Activated T-cell treated with anti-CD3 and anti-CD28 coated beads, Interleukin-2, amount 50 U/mL, for 24 hours (primary cell): ENCODE measurements around the gene SEMA4D.

Experiments
- DNase-seq: peaks from one replicate; pipeline ENCODE4 v3.0.0-alpha.2; 2020
- H3K27ac Mint-ChIP-seq: 2 replicates; pipeline ENCODE4 v1.8.0; 2020; ENCODE audit warnings: mild to moderate bottlenecking, mixed read lengths
- H3K27me3 Mint-ChIP-seq: 2 replicates; pipeline ENCODE4 v1.8.0; 2020; ENCODE audit warnings: mixed read lengths
- H3K36me3 Mint-ChIP-seq: 2 replicates; pipeline ENCODE4 v1.8.0; 2020; ENCODE audit warnings: low read depth, mixed read lengths
- H3K4me1 Mint-ChIP-seq: 2 replicates; pipeline ENCODE4 v1.8.0; 2020; ENCODE audit warnings: low read depth, mixed read lengths
- H3K4me3 Mint-ChIP-seq: 2 replicates; pipeline ENCODE4 v1.8.0; 2020; ENCODE audit warnings: mild to moderate bottlenecking, moderate library complexity, mixed read lengths
- H3K9me3 Mint-ChIP-seq: 2 replicates; pipeline ENCODE4 v1.8.0; 2020; ENCODE audit warnings: mixed read lengths

SEMA4D gene

DNA sequence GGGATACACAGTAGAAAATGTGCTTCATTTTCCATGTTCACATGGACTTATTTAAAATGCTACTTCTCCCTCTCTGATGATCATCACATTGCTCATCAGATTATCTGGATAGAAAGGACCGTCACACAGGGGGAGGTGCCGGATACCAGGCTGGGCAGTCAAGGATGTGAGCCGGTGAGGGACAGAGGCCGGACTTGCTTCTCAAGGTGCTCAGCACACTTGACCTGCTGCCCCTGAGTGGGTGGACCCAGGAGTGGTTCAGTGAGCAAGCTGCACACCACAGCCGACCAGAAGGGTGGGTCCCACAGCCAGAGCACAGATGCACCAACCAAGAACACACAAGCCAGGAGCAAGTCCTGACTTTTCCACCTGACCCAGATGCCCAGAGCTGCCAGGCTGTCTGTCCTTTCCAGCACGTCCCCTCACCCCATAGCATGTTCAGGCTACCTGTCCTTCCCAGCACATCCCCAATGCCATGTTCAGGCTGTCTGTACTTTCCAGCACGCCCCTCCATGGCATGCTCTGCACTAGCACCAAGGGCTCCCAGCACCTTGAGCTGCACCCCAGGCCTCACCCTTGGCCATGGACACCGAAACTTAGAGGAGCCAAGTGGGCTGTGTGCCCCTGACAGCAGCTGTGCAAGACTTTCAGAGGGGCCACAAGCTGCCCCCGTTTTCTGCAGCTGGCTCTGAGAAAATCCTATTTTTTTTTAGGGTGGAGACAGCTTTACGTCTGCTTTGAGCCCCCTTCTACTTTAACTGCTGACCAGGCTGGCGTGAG is 101.8 kb downstream of the SEMA4D start:
- Mint-ChIP-seq H3K9me3 (no peaks in the 10 kb centered on the region), H3K4me3 (no peak overlapping the region), H3K27ac (peak overlapping the region; percentile 82), H3K4me1 (peaks cover 10% of the 10 kb centered on the region), H3K36me3 (peaks cover 98% of the 10 kb centered on the region), H3K27me3 (no peaks in the 10 kb centered on the region)
- DNase-seq, result no peak

DNA sequence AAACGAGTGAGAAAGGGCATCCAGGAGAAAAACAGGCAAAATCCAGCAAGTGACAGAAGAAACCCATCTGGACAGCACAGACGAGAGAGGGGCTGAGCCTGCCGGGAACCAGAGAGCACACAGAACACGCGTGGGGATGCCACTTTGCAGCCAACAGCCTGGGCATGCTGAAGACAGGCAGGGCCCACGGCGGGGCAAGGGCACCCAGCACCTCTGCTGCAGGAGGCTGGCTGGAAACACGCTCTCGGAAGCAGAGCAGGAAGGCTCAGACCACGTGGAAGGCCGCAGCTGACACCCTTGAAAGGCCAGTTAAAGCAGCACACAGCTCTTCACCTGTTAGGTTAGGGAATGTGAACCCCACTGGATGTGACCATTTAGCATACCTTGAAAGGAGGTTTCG is 103.5 kb downstream of the SEMA4D start:
- peak overlapping the region; percentile 85 for H3K27ac Mint-ChIP-seq

DNA sequence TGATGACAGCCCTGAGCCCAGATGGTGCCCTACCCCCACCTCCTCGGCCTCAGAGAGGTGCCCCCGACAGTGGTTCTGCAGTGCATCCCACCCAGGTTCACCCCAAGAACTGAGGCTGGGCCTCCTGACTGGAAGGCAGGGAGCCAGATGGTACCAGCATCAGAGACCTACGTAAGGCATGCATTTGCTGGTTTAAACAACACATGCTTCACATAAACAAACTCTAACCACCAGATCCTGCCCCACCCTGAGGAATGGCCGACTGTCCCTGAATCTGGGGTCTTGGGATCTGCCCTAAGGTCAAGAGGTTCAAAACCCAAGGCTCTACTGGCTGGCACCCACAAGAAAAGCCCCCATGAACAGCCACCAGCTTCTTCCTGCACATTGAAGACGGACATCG is 106.3 kb downstream of the SEMA4D start:
- no peaks in the 10 kb centered on the region for H3K9me3 Mint-ChIP-seq
- peaks cover 6% of the 10 kb centered on the region for H3K4me1 Mint-ChIP-seq
- H3K27me3 Mint-ChIP-seq, result no peaks in the 10 kb centered on the region
- no peak for DNase-seq
- H3K27ac Mint-ChIP-seq, result peak overlapping the region; percentile 85
- H3K4me3 Mint-ChIP-seq, result no peak overlapping the region
- H3K36me3 Mint-ChIP-seq, result peaks cover 99% of the 10 kb centered on the region

More for the DNA sequence above, 103.5 kb downstream of the SEMA4D start:
- no peak for DNase-seq
- Mint-ChIP-seq H3K9me3 (no peaks in the 10 kb centered on the region), H3K4me3 (no peak overlapping the region), H3K4me1 (peaks cover 6% of the 10 kb centered on the region), H3K36me3 (peaks cover 99% of the 10 kb centered on the region), H3K27me3 (no peaks in the 10 kb centered on the region)

DNA sequence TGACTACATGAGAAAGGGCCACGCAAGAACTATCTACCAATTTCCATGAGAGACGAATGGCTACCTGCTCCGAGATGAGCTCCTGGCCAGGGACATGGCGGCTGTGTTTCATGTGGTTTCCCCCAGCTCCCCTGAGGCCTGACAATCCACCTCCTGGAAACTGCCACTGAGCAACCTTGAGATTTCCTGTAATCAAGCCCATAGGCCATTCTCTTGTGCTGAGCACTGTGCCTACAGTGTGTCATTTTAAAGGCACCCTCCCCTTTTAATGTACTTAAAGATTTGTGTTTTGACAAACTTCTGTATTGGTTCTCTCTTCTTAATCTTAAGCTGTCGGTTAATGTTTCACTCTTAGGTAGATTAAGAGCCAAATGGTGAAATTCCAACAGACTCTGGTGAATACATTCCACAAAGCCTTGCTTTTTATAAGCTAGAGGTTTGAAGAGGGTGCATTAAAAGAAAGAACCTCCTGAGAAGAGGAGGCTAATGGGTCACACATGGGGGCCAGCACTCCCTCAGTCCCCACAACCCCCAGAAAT is 107.3 kb downstream of the SEMA4D start:
- peaks cover 14% of the 10 kb centered on the region for H3K4me1 Mint-ChIP-seq
- DNase-seq, result no peak
- H3K9me3 Mint-ChIP-seq, result no peaks in the 10 kb centered on the region
- H3K4me3 Mint-ChIP-seq, result no peak overlapping the region
- peak overlapping the region; percentile 85 for H3K27ac Mint-ChIP-seq
- no peaks in the 10 kb centered on the region for H3K27me3 Mint-ChIP-seq
- H3K36me3 Mint-ChIP-seq, result peaks cover 99% of the 10 kb centered on the region

DNA sequence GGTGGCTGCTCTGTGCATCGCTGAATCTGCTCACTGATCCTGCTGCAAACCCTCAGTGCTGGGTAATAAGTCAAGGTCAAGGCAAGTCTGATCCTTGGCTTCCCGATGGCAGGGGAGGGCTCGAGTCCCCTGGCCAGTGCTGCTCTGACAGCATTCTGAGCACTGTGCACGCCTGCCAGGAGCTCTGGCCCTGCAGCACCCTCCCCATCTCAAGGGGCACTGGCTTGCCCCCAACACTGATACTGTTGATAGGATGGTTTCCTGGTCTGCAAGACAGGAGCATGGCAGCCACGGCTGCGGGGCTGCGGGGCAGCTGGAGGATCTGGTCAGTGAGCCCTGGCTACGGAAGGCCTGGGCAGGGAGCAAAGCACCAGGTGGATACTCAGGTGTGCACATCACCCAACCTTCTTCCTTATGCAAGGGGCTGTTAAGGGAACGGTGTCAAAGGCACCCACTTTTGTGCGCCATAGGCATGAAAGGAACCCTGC is 107.8 kb downstream of the SEMA4D start:
- Mint-ChIP-seq H3K4me3 (no peak overlapping the region), H3K27me3 (no peaks in the 10 kb centered on the region), H3K36me3 (peaks cover 99% of the 10 kb centered on the region), H3K9me3 (no peaks in the 10 kb centered on the region), H3K4me1 (peaks cover 17% of the 10 kb centered on the region), H3K27ac (peak overlapping the region; percentile 85)
- no peak for DNase-seq

DNA sequence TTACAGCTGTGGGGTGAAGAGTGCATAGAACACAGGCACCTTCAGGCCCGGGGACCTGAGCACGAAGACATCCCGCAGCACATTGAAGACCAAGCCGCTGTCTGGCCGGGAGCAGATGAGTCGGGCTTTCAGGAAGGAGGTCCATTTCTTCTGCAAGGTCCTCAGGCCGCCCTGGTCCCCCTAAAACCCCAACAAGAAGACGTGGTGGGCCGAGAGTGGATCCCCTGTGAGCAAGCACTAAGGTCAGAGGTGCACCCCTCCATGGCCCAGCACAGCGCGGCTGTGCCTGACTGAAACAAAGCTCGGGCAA is 109.1 kb downstream of the SEMA4D start:
- no peak overlapping the region for H3K4me3 Mint-ChIP-seq
- H3K27me3 Mint-ChIP-seq, result no peaks in the 10 kb centered on the region
- H3K36me3 Mint-ChIP-seq, result peaks cover 99% of the 10 kb centered on the region
- H3K27ac Mint-ChIP-seq, result peak overlapping the region; percentile 29
- H3K4me1 Mint-ChIP-seq, result peaks cover 27% of the 10 kb centered on the region
- no peak for DNase-seq
- no peaks in the 10 kb centered on the region for H3K9me3 Mint-ChIP-seq

DNA sequence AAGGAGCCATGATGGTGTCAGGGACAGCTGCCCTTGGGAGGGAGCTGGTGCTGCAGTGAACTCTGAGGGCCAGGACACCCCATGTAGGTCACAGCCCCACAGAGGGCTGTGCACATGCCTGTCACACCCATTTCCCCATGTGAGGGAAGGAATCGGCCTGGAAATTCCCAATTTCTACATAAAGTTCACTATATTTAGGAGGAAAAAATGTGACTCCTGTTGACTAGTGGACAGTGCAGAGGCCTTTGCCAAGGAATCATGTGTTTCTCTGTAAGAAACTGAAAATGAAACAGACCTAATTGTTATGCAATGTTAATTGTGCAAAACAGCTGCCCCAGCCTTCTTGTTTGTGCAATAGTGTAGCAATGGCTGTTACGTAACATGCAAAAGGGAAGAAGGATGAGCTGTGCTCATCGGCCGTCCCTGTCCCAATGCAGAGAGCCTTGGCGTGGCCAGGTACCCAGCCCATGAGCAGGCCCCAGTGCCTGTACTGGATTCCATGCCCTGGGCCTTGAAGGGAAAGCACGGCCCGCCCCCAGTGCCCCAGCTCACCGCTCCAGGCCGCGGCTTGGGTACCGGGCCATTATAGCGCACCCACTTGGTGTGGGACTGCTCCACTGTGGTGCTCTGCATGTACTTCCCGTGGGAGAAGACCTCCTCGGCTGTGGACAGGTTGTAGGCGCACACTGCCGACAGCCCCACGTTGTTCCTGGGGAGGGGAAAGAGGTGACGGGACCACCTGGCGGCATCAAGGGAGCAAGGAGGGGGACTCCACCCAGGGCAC is 109.6 kb downstream of the SEMA4D start:
- H3K27ac Mint-ChIP-seq, result peak overlapping the region; percentile 87
- DNase-seq, result no peak
- no peak overlapping the region for H3K4me3 Mint-ChIP-seq
- H3K9me3 Mint-ChIP-seq, result no peaks in the 10 kb centered on the region
- peaks cover 31% of the 10 kb centered on the region for H3K4me1 Mint-ChIP-seq
- H3K27me3 Mint-ChIP-seq, result no peaks in the 10 kb centered on the region
- H3K36me3 Mint-ChIP-seq, result peaks cover 99% of the 10 kb centered on the region

DNA sequence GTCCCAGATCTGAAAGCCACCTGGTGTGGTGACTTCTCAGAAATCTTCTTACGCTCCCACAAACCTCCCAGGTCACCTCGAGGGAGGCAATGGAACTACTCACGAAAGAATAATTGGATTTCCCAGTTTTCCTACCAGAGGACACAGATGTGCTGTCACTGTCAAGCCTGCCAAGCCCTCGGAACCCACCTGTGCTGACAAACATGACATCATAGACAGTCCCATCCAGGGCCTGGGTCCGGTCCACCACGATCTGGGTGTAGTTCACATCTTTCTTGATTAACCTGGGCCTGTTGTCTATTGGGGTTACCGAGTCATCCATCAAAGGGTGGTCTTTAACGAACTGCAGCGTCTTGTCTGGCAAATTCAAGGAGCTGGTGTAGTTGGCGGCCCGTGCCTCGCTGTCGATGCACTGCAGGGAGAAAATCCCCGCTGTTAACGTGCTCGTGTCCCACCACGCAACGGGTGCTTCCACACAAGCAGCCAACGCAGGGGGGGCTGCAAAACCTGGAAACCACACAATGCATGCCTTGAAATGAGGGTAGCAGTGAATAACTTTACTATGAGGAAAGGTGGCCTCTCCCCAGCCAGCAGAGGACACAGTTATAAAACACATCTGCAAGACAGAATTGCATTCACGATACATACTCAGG is 110.6 kb downstream of the SEMA4D start:
- Mint-ChIP-seq H3K27ac (peak overlapping the region; percentile 94), H3K36me3 (peaks cover 99% of the 10 kb centered on the region), H3K27me3 (no peaks in the 10 kb centered on the region), H3K9me3 (no peaks in the 10 kb centered on the region), H3K4me3 (no peak overlapping the region), H3K4me1 (peaks cover 41% of the 10 kb centered on the region)
- no peak for DNase-seq

DNA sequence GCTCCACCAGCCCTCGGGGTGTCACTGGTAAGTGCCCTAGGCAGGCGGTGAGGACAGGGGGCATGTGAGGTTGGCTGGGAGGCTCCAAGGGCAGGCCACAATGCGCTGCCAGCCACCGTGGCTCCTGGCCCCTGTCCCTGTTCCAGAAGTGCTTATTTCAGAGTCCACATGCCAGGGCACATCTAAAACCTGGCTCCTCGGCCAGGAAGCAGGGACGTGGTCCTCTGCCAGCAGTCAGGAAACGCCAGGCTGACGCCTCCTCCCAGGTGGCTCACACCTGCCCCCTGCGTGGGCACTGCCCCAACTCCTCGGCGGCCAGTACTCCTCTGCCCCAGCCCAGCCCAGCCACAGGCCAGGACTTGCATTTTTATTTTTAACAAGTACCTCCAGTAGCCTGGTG is 111.1 kb downstream of the SEMA4D start:
- no peaks in the 10 kb centered on the region for H3K27me3 Mint-ChIP-seq
- peak overlapping the region; percentile 94 for H3K27ac Mint-ChIP-seq
- no peaks in the 10 kb centered on the region for H3K9me3 Mint-ChIP-seq
- peaks cover 46% of the 10 kb centered on the region for H3K4me1 Mint-ChIP-seq
- H3K4me3 Mint-ChIP-seq, result no peak overlapping the region
- H3K36me3 Mint-ChIP-seq, result peaks cover 99% of the 10 kb centered on the region
- DNase-seq, result no peak

DNA sequence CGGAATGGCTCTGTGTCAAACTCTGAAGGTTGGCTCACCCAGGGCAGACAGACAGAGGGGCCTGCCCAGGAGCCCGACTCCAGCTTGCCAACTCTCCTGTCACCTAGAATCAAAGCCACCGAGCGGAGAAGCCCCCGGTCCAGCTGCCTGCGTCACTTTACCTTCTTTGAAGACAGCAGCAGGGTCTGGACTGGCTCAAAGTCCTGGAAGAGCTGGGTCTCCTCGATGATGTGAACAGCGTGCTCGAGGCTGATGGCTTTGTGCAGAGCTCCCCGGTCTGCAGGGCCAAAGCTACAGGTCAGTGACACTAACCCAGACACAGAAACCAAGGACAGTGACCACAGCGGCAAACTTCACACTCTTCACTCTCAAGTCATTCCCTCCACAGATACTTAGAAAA is 111.7 kb downstream of the SEMA4D start:
- DNase-seq, result no peak
- H3K36me3 Mint-ChIP-seq, result peaks cover 99% of the 10 kb centered on the region
- H3K27me3 Mint-ChIP-seq, result no peaks in the 10 kb centered on the region
- H3K9me3 Mint-ChIP-seq, result no peaks in the 10 kb centered on the region
- peak overlapping the region; percentile 94 for H3K27ac Mint-ChIP-seq
- H3K4me3 Mint-ChIP-seq, result no peak overlapping the region
- H3K4me1 Mint-ChIP-seq, result peaks cover 51% of the 10 kb centered on the region

DNA sequence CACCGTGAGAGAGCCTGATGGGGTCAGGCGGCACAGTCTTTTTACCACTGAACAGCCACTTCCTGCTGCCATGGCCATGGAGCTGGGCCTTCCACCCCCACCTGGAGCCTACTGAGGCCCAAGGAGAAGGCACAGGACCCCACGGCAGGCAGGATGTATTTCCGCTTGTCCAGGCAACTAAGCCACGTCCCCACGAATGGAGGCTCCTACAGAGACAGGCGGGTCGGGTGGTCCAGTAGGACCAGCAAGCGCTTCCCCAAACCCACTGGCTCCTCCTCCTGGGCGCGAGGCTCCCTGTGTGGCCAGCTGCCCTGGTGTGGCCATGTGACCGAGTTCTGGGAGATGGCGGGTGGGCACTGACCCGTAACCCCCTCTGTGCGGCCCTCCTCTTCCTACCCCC is 113.1 kb downstream of the SEMA4D start:
- peaks cover 99% of the 10 kb centered on the region for H3K36me3 Mint-ChIP-seq
- H3K4me3 Mint-ChIP-seq, result no peak overlapping the region
- no peak for DNase-seq
- H3K4me1 Mint-ChIP-seq, result peaks cover 63% of the 10 kb centered on the region
- H3K9me3 Mint-ChIP-seq, result no peaks in the 10 kb centered on the region
- H3K27me3 Mint-ChIP-seq, result no peaks in the 10 kb centered on the region
- peak overlapping the region; percentile 94 for H3K27ac Mint-ChIP-seq

DNA sequence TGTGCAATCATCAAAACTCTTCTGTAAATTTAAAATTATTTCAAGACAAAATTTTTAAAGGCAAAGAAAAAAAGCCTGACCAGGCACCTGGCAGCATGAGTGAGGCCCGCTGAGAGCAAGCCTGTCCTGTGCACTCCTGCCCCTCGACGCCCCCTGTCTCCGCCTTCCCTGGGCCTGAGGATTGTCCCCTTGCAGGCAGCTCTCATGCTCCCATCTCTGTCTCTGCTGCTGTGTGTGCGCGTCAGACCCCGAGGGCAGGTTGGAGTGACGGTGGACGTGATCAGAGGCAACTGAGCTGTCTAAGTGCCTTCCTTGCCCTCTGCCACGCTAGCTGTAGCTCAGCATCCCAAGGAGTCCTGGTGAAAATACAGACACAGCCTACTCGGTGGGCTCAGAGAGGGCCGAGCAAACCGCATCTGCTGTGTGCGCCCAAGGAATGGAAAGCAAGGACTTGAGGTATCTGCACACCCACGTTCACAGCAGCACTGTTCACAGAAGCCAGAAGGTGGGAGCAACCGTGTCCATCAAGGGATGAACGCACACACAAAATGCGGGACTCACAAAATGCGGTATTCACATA is 114.1 kb downstream of the SEMA4D start:
- H3K9me3 Mint-ChIP-seq, result no peaks in the 10 kb centered on the region
- H3K27ac Mint-ChIP-seq, result peak overlapping the region; percentile 94
- H3K4me3 Mint-ChIP-seq, result no peak overlapping the region
- DNase-seq, result no peak
- no peaks in the 10 kb centered on the region for H3K27me3 Mint-ChIP-seq
- H3K36me3 Mint-ChIP-seq, result peaks cover 99% of the 10 kb centered on the region
- peaks cover 67% of the 10 kb centered on the region for H3K4me1 Mint-ChIP-seq

DNA sequence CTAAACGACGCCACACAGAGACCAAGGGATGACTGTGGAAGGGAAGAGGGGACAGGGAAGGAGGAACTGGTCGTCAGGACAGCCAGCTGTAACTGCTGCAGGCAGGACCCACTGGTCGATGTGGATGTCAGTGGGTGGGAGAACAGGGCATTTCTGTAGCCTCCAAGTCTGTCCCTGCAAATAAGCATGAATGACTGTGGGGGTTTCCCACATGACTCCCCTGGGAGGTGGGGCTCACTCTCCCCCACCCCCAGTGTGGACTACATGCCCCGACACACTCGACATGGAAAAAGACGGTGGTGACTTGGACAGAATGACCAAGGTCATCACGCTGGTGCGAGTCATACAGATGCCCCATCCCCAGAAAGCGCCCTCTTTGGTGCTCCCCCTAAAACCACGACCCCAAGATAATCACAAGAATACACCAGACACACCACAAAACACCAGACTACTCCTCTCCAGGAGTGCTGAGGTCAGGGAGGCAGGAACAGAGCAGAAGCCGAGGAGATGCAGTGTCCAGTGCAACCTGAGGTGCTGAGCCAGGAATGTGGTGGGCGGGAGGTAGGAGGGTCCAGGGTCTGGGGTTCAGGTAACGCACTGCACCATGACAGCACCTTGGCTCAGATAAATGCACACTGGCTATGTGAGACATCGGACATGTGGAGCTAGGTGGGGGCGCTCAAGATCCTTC is 114.7 kb downstream of the SEMA4D start:
- no peaks in the 10 kb centered on the region for H3K27me3 Mint-ChIP-seq
- H3K4me1 Mint-ChIP-seq, result peaks cover 70% of the 10 kb centered on the region
- no peak overlapping the region for H3K4me3 Mint-ChIP-seq
- H3K27ac Mint-ChIP-seq, result peak overlapping the region; percentile 94
- DNase-seq, result no peak
- H3K36me3 Mint-ChIP-seq, result peaks cover 99% of the 10 kb centered on the region
- no peaks in the 10 kb centered on the region for H3K9me3 Mint-ChIP-seq
